ENCODE data around the gene PNN.
"Not testable (repeated sequence)": the region's sequence is repeated elsewhere in the genome, so short reads cannot be mapped to it uniquely, and the experiment has no call there.

Gene PNN

GRCh38 chr14:39184628-39185255, 9.7 kb downstream of the PNN start:
- TF ChIP-seq MYC (IDR thresholded peaks at IDR 0.05; ENCODE audit: low read depth, low read length) = no peak
- TF ChIP-seq POLR2A (IDR thresholded peaks at IDR 0.05; ENCODE audit: extremely low read depth, insufficient read length) = no peak
- no peak for TF ChIP-seq MAX (IDR thresholded peaks at IDR 0.05; ENCODE audit: low read depth, low read length)
- TF ChIP-seq CTCF (IDR thresholded peaks at IDR 0.05; ENCODE audit: low read depth, low read length) = no peak

GRCh38 chr14:39185256-39186049, 10.4 kb downstream of the PNN start:
- TF ChIP-seq CTCF (IDR thresholded peaks at IDR 0.05; ENCODE audit: low read depth, low read length) (no peak), MAX (IDR thresholded peaks at IDR 0.05; ENCODE audit: low read depth, low read length) (no peak), POLR2A (IDR thresholded peaks at IDR 0.05; ENCODE audit: extremely low read depth, insufficient read length) (no peak), MYC (IDR thresholded peaks at IDR 0.05; ENCODE audit: low read depth, low read length) (no peak)

More at GRCh38 chr14:39184628-39185255, 9.7 kb downstream of the PNN start:
- no peak for DNase-seq (ENCODE audit: low read depth)
- H3K4me3 ChIP-seq (ENCODE audit: low read depth, low read length) = no peak overlapping the region

GRCh38 chr14:39186941-39187525, 12.0 kb downstream of the PNN start:
- no peak for DNase-seq (ENCODE audit: low read depth)
- TF ChIP-seq MYC (IDR thresholded peaks at IDR 0.05; ENCODE audit: low read depth, low read length) (no peak), CTCF (IDR thresholded peaks at IDR 0.05; ENCODE audit: low read depth, low read length) (no peak), POLR2A (IDR thresholded peaks at IDR 0.05; ENCODE audit: extremely low read depth, insufficient read length) (no peak), MAX (IDR thresholded peaks at IDR 0.05; ENCODE audit: low read depth, low read length) (no peak)
- H3K4me3 ChIP-seq (ENCODE audit: low read depth, low read length) = no peak overlapping the region

More at GRCh38 chr14:39185256-39186049, 10.4 kb downstream of the PNN start:
- no peak for DNase-seq (ENCODE audit: low read depth)
- H3K4me3 ChIP-seq (ENCODE audit: low read depth, low read length) = no peak overlapping the region

- no peak overlapping the region for H3K4me3 ChIP-seq (ENCODE audit: low read depth, low read length)
- TF ChIP-seq MYC (IDR thresholded peaks at IDR 0.05; ENCODE audit: low read depth, low read length) (no peak), CTCF (IDR thresholded peaks at IDR 0.05; ENCODE audit: low read depth, low read length) (no peak), POLR2A (IDR thresholded peaks at IDR 0.05; ENCODE audit: extremely low read depth, insufficient read length) (no peak), MAX (IDR thresholded peaks at IDR 0.05; ENCODE audit: low read depth, low read length) (no peak)
- DNase-seq (ENCODE audit: low read depth) = no peak
These were observed 28.9 kb downstream of the PNN start for GRCh38 chr14:39203659-39204606.

GRCh38 chr14:39207430-39207829, 32.4 kb downstream of the PNN start:
- not testable (repeated sequence) for H3K4me3 ChIP-seq (ENCODE audit: low read depth, low read length); DNase-seq (ENCODE audit: low read depth)
